BE2C (cell line): ENCODE results near the gene QKI.

Source experiments
- DNase-seq: peaks from one replicate; pipeline ENCODE4 v3.0.0-alpha.2; 2020
- H3K27me3 ChIP-seq: fragments of 250-450 bp; sonication (Bioruptor Pico); 2 replicates; pipeline ENCODE4 v1.5.1; 2020; ENCODE audit warnings: mild to moderate bottlenecking
- H3K36me3 ChIP-seq: fragments of 250-450 bp; sonication (Bioruptor Pico); 2 replicates; pipeline ENCODE4 v1.5.1; 2020; ENCODE audit warnings: mild to moderate bottlenecking
- H3K4me1 ChIP-seq: fragments of 250-450 bp; sonication (Bioruptor Pico); 2 replicates; pipeline ENCODE4 v1.5.1; 2020
- H3K4me3 ChIP-seq: 2 replicates; pipeline ENCODE4 v1.5.1; 2011; ENCODE audit warnings: low read depth, low read length
- H3K9me3 ChIP-seq: fragments of 250-450 bp; sonication (Bioruptor Pico); 2 replicates; pipeline ENCODE4 v1.5.1; 2020
- TF ChIP-seq, protein P1 (sequence below): IDR thresholded peaks from 2 replicates; pipeline ENCODE4 v1.5.1; 2012; ENCODE audit warnings: mild to moderate bottlenecking, low read depth, low read length

The QKI gene

GRCh38 chr6:163370464-163371117 is 43.9 kb upstream of the QKI start:
- DNase-seq, result no peak
- H3K27me3 ChIP-seq, result no peaks in the 10 kb centered on the region
- no peaks in the 10 kb centered on the region for H3K4me1 ChIP-seq
- H3K36me3 ChIP-seq, result no peaks in the 10 kb centered on the region
- no peaks in the 10 kb centered on the region for H3K9me3 ChIP-seq
- H3K4me3 ChIP-seq, result no peak overlapping the region
- TF ChIP-seq, protein P1, sequence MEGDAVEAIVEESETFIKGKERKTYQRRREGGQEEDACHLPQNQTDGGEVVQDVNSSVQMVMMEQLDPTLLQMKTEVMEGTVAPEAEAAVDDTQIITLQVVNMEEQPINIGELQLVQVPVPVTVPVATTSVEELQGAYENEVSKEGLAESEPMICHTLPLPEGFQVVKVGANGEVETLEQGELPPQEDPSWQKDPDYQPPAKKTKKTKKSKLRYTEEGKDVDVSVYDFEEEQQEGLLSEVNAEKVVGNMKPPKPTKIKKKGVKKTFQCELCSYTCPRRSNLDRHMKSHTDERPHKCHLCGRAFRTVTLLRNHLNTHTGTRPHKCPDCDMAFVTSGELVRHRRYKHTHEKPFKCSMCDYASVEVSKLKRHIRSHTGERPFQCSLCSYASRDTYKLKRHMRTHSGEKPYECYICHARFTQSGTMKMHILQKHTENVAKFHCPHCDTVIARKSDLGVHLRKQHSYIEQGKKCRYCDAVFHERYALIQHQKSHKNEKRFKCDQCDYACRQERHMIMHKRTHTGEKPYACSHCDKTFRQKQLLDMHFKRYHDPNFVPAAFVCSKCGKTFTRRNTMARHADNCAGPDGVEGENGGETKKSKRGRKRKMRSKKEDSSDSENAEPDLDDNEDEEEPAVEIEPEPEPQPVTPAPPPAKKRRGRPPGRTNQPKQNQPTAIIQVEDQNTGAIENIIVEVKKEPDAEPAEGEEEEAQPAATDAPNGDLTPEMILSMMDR, result no peak

DNA sequence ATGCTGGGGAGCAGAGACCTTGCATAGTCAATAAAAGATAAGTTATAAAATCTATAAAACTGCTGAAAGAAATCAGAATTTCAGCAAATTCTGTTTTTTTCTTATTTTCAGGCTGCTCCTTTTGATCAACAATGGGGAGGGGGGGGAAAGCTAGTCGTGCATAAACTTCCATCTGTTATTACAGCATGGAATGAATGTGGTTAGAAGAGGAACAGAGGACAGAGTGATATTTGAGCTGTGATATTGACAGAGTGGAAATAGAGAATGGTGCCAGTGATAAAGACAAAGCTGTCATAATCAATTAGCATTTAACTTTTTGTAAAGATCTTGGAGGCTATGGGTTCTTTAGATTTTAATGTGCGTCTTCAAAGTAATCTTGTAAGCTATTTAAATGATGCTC is 43.4 kb upstream of the QKI start:
- Histone ChIP-seq H3K9me3 (no peaks in the 10 kb centered on the region), H3K36me3 (no peaks in the 10 kb centered on the region), H3K4me1 (no peaks in the 10 kb centered on the region), H3K27me3 (no peaks in the 10 kb centered on the region), H3K4me3 (no peak overlapping the region)
- DNase-seq, result no peak
- TF ChIP-seq, protein P1, result no peak

DNA sequence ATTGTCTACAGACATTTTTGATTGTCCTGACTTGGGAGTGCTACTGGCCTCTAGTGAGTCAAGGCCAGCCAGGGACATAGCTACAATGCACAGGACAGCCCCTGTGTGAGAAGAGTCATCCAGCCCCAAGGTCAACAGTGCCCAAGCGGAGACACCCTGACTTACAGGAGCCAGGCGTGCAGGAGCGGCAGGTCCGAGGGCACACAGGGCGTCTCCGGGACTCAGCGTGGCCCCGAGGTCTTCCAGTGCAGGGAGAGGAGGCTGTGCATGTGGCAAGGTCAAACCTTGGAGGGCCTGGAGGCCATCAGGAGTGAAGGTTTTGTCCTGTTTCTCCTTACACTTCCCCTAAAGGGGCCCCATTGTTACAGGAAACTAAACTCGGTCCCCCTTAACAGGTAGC is 41.3 kb upstream of the QKI start:
- DNase-seq, result no peak
- H3K27me3 ChIP-seq, result no peaks in the 10 kb centered on the region
- H3K9me3 ChIP-seq, result no peaks in the 10 kb centered on the region
- TF ChIP-seq, protein P1, result no peak
- H3K4me3 ChIP-seq, result no peak overlapping the region
- no peaks in the 10 kb centered on the region for H3K36me3 ChIP-seq
- H3K4me1 ChIP-seq, result no peaks in the 10 kb centered on the region

- TF ChIP-seq, protein P1, result no peak
- Histone ChIP-seq H3K27me3 (no peaks in the 10 kb centered on the region), H3K36me3 (no peaks in the 10 kb centered on the region), H3K4me3 (no peak overlapping the region), H3K9me3 (no peaks in the 10 kb centered on the region), H3K4me1 (no peaks in the 10 kb centered on the region)
- DNase-seq, result no peak
Observed at GRCh38 chr6:163375361-163375760, 39.2 kb upstream of the QKI start.

DNA sequence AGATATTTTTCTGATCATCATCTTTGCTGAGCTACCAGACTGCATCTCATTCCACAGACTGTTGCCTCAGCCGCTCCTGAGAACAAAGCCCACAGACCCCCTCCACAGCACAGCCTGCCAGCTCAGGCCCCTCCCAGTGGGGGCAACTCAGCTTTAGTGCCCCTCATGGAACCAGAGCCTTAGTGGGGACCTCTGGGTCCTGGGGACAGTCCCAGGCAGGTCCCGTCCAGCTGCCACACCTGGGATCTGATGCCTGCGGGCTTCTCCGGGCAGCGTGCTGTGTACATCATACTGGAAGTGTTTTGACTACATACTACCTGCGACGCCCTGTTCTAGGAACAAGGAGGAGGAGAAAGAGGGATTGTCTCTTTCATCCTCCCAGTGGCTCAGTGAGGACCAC is 38.3 kb upstream of the QKI start:
- no peak for DNase-seq
- Histone ChIP-seq H3K36me3 (no peaks in the 10 kb centered on the region), H3K4me3 (no peak overlapping the region), H3K4me1 (no peaks in the 10 kb centered on the region), H3K27me3 (no peaks in the 10 kb centered on the region), H3K9me3 (no peaks in the 10 kb centered on the region)
- TF ChIP-seq, protein P1, result no peak

- Histone ChIP-seq H3K4me3 (no peak overlapping the region), H3K36me3 (no peaks in the 10 kb centered on the region), H3K4me1 (no peaks in the 10 kb centered on the region), H3K9me3 (no peaks in the 10 kb centered on the region), H3K27me3 (no peaks in the 10 kb centered on the region)
- TF ChIP-seq, protein P1, result no peak
- DNase-seq, result no peak
Observed at GRCh38 chr6:163377561-163377960, 37.0 kb upstream of the QKI start.
